Measurements from ENCODE around the gene ABLIM2. TPM values are rescaled to one million over a fixed set of nuclear protein-coding genes. Genes with fewer than 3 reads are reported as not detected.
A peak's percentile ranks its signal among the peaks of the same experiment; 100 is the strongest.

ABLIM2 gene
- total RNA-seq, 5 donors from 2014 or later (not counting 1 experiment from before 2014, with no cell fraction given) = 2.6 to 7.0 (median 5.5) TPM

GRCh38 chr4:7976634-7977033 lies 182.0 kb downstream of the ABLIM2 start:
- Histone ChIP-seq H3K4me1 (ENCODE audit: control insufficient read depth in 1 of 2, extremely low read depth in 1 of 2, insufficient read depth in 2 of 2, low read length in 2 of 2) (peaks cover 0 to 27% of the 10 kb centered on the region in 2 experiments), H3K27ac (ENCODE audit: low read length) (no peak overlapping the region), H3K27me3 (replicated peaks in 1 of 2; ENCODE audit: control insufficient read depth in 2 of 2, extremely low read depth in 1 of 2, insufficient read depth in 2 of 2, low read length in 1 of 2) (no peaks in the 10 kb centered on the region), H3K9me3 (no peaks in the 10 kb centered on the region), H3K4me3 (ENCODE audit: control insufficient read depth in 1 of 2, extremely low read depth in 1 of 2, low read length in 1 of 2) (no peak overlapping the region), H3K36me3 (ENCODE audit: control insufficient read depth in 2 of 2, extremely low read depth in 1 of 2, insufficient read depth in 1 of 2, low read length in 1 of 2) (no peaks in the 10 kb centered on the region)
- ChIA-PET POLR2A (no interaction called here), CTCF (no interaction called here)
- DNase-seq (no peak), ATAC-seq (replicated peaks in 1 of 4) (no peak)
- H3K27me3 Mint-ChIP-seq = no peaks in the 10 kb centered on the region
- H3K27ac Mint-ChIP-seq = peak overlapping the region in 1 of 2 donors; percentile 17
- H3K4me3 Mint-ChIP-seq = no peak overlapping the region
- WGBS (ENCODE audit: insufficient coverage) = 99% methylated on average over 4 of the region's 5 CpGs
- no peaks in the 10 kb centered on the region for H3K36me3 Mint-ChIP-seq
- no peaks in the 10 kb centered on the region for H3K9me3 Mint-ChIP-seq
- H3K4me1 Mint-ChIP-seq = peaks cover 8 to 26% (median 10%) of the 10 kb centered on the region in 3 donors

- POLR2A ChIA-PET = no interaction called here
- no peak for ATAC-seq (replicated peaks in 1 of 4)
These were observed 182.6 kb downstream of the ABLIM2 start for GRCh38 chr4:7976025-7976424.

GRCh38 chr4:7974425-7974824 lies 184.2 kb downstream of the ABLIM2 start:
- DNase-seq (no peak), ATAC-seq (replicated peaks in 1 of 4) (no peak)
- WGBS (ENCODE audit: insufficient coverage) = 100% methylated on average over 1 of the region's 1 CpG
- peaks cover 27 to 46% (median 29%) of the 10 kb centered on the region in 3 donors for H3K4me1 Mint-ChIP-seq
- Histone ChIP-seq H3K4me1 (ENCODE audit: control insufficient read depth in 1 of 2, extremely low read depth in 1 of 2, insufficient read depth in 2 of 2, low read length in 2 of 2) (peaks cover 3 to 47% of the 10 kb centered on the region in 2 experiments), H3K4me3 (ENCODE audit: control insufficient read depth in 1 of 2, extremely low read depth in 1 of 2, low read length in 1 of 2) (no peak overlapping the region), H3K27ac (ENCODE audit: low read length) (no peak overlapping the region), H3K27me3 (replicated peaks in 1 of 2; ENCODE audit: control insufficient read depth in 2 of 2, extremely low read depth in 1 of 2, insufficient read depth in 2 of 2, low read length in 1 of 2) (no peaks in the 10 kb centered on the region), H3K9me3 (no peaks in the 10 kb centered on the region), H3K36me3 (ENCODE audit: control insufficient read depth in 2 of 2, extremely low read depth in 1 of 2, insufficient read depth in 1 of 2, low read length in 1 of 2) (no peaks in the 10 kb centered on the region)
- CTCF ChIA-PET = no interaction called here
- H3K9me3 Mint-ChIP-seq = no peaks in the 10 kb centered on the region
- H3K36me3 Mint-ChIP-seq = no peaks in the 10 kb centered on the region
- POLR2A ChIA-PET = no interaction called here
- H3K27me3 Mint-ChIP-seq = no peaks in the 10 kb centered on the region
- peak overlapping the region in 1 of 2 donors; percentile 34 for H3K27ac Mint-ChIP-seq
- H3K4me3 Mint-ChIP-seq = no peak overlapping the region

More at GRCh38 chr4:7976025-7976424, 182.6 kb downstream of the ABLIM2 start:
- no peak overlapping the region for H3K4me3 ChIP-seq (ENCODE audit: control insufficient read depth in 1 of 2, extremely low read depth in 1 of 2, low read length in 1 of 2)
- DNase-seq = no peak
- H3K27me3 Mint-ChIP-seq = no peaks in the 10 kb centered on the region
- H3K27ac ChIP-seq (ENCODE audit: low read length) = no peak overlapping the region
- no peaks in the 10 kb centered on the region for H3K36me3 Mint-ChIP-seq
- H3K4me1 ChIP-seq (ENCODE audit: control insufficient read depth in 1 of 2, extremely low read depth in 1 of 2, insufficient read depth in 2 of 2, low read length in 2 of 2) = peaks cover 3 to 31% of the 10 kb centered on the region in 2 experiments
- 95% methylated on average over 7 of the region's 7 CpGs for WGBS (ENCODE audit: insufficient coverage)
- H3K9me3 Mint-ChIP-seq = no peaks in the 10 kb centered on the region
- no peaks in the 10 kb centered on the region for H3K36me3 ChIP-seq (ENCODE audit: control insufficient read depth in 2 of 2, extremely low read depth in 1 of 2, insufficient read depth in 1 of 2, low read length in 1 of 2)
- H3K27me3 ChIP-seq (replicated peaks in 1 of 2; ENCODE audit: control insufficient read depth in 2 of 2, extremely low read depth in 1 of 2, insufficient read depth in 2 of 2, low read length in 1 of 2) = no peaks in the 10 kb centered on the region
- H3K27ac Mint-ChIP-seq = no peak overlapping the region
- H3K4me1 Mint-ChIP-seq = peaks cover 11 to 32% (median 13%) of the 10 kb centered on the region in 3 donors
- no peak overlapping the region for H3K4me3 Mint-ChIP-seq
- CTCF ChIA-PET = no interaction called here
- H3K9me3 ChIP-seq = no peaks in the 10 kb centered on the region

GRCh38 chr4:7973545-7973981 lies 185.1 kb downstream of the ABLIM2 start:
- Histone ChIP-seq H3K4me1 (ENCODE audit: control insufficient read depth in 1 of 2, extremely low read depth in 1 of 2, insufficient read depth in 2 of 2, low read length in 2 of 2) (peaks cover 3 to 56% of the 10 kb centered on the region in 2 experiments), H3K27me3 (replicated peaks in 1 of 2; ENCODE audit: control insufficient read depth in 2 of 2, extremely low read depth in 1 of 2, insufficient read depth in 2 of 2, low read length in 1 of 2) (no peaks in the 10 kb centered on the region), H3K9me3 (no peaks in the 10 kb centered on the region), H3K36me3 (ENCODE audit: control insufficient read depth in 2 of 2, extremely low read depth in 1 of 2, insufficient read depth in 1 of 2, low read length in 1 of 2) (no peaks in the 10 kb centered on the region), H3K4me3 (ENCODE audit: control insufficient read depth in 1 of 2, extremely low read depth in 1 of 2, low read length in 1 of 2) (no peak overlapping the region), H3K27ac (ENCODE audit: low read length) (peak overlapping the region; percentile 82)
- Mint-ChIP-seq H3K4me1 (peaks cover 31 to 51% (median 34%) of the 10 kb centered on the region in 3 donors), H3K27ac (peak overlapping the region; percentile 80 to 83), H3K36me3 (no peaks in the 10 kb centered on the region), H3K4me3 (no peak overlapping the region), H3K9me3 (no peaks in the 10 kb centered on the region), H3K27me3 (no peaks in the 10 kb centered on the region)
- DNase-seq (peak in 1 of 35 experiments; percentile 25), ATAC-seq (replicated peaks in 1 of 4) (no peak)
- ChIA-PET POLR2A (interaction anchor here in 1 of 2 donors (0.6 kb wide), 1 partner anchor 142 kb away, joined by 5 read pairs; no protein-coding TSS in a partner anchor), CTCF (no interaction called here)
- 70% methylated on average over 8 of the region's 10 CpGs for WGBS (ENCODE audit: insufficient coverage)

- Histone ChIP-seq H3K36me3 (ENCODE audit: control insufficient read depth in 2 of 2, extremely low read depth in 1 of 2, insufficient read depth in 1 of 2, low read length in 1 of 2) (no peaks in the 10 kb centered on the region), H3K27me3 (replicated peaks in 1 of 2; ENCODE audit: control insufficient read depth in 2 of 2, extremely low read depth in 1 of 2, insufficient read depth in 2 of 2, low read length in 1 of 2) (no peaks in the 10 kb centered on the region), H3K9me3 (no peaks in the 10 kb centered on the region), H3K4me3 (ENCODE audit: control insufficient read depth in 1 of 2, extremely low read depth in 1 of 2, low read length in 1 of 2) (peak overlapping the region in 1 of 2 donors; percentile 63), H3K27ac (ENCODE audit: low read length) (peak overlapping the region; percentile 82), H3K4me1 (ENCODE audit: control insufficient read depth in 1 of 2, extremely low read depth in 1 of 2, insufficient read depth in 2 of 2, low read length in 2 of 2) (peaks cover 3 to 70% of the 10 kb centered on the region in 2 experiments)
- ATAC-seq (replicated peaks in 1 of 4) = no peak
- Mint-ChIP-seq H3K4me1 (peaks cover 31 to 61% (median 40%) of the 10 kb centered on the region in 3 donors), H3K27me3 (no peaks in the 10 kb centered on the region), H3K36me3 (no peaks in the 10 kb centered on the region), H3K27ac (peak overlapping the region; percentile 98), H3K9me3 (no peaks in the 10 kb centered on the region), H3K4me3 (peak overlapping the region; percentile 13 to 89 (median 86))
- 78% methylated on average over 13 of the region's 13 CpGs for WGBS (ENCODE audit: insufficient coverage)
- ChIA-PET CTCF (no interaction called here), POLR2A (no interaction called here)
- no peak for DNase-seq
These were observed 186.6 kb downstream of the ABLIM2 start for GRCh38 chr4:7971881-7972500.

GRCh38 chr4:7971159-7971631 lies 187.4 kb downstream of the ABLIM2 start:
- H3K4me3 Mint-ChIP-seq = peak overlapping the region; percentile 84 to 89 (median 86)
- WGBS (ENCODE audit: insufficient coverage) = 50% methylated on average over 2 of the region's 2 CpGs
- H3K36me3 ChIP-seq (ENCODE audit: control insufficient read depth in 2 of 2, extremely low read depth in 1 of 2, insufficient read depth in 1 of 2, low read length in 1 of 2) = no peaks in the 10 kb centered on the region
- no peaks in the 10 kb centered on the region for H3K27me3 Mint-ChIP-seq
- H3K4me1 ChIP-seq (ENCODE audit: control insufficient read depth in 1 of 2, extremely low read depth in 1 of 2, insufficient read depth in 2 of 2, low read length in 2 of 2) = peaks cover 3 to 76% of the 10 kb centered on the region in 2 experiments
- H3K4me3 ChIP-seq (ENCODE audit: control insufficient read depth in 1 of 2, extremely low read depth in 1 of 2, low read length in 1 of 2) = peak overlapping the region; percentile 36 to 63
- ChIA-PET POLR2A (no interaction called here), CTCF (no interaction called here)
- DNase-seq (no peak), ATAC-seq (replicated peaks in 1 of 4) (no peak)
- peaks cover 31 to 63% (median 40%) of the 10 kb centered on the region in 3 donors for H3K4me1 Mint-ChIP-seq
- H3K27ac Mint-ChIP-seq = peak overlapping the region; percentile 98
- H3K36me3 Mint-ChIP-seq = no peaks in the 10 kb centered on the region
- no peaks in the 10 kb centered on the region for H3K9me3 ChIP-seq
- H3K27ac ChIP-seq (ENCODE audit: low read length) = peak overlapping the region; percentile 82
- H3K9me3 Mint-ChIP-seq = no peaks in the 10 kb centered on the region
- no peaks in the 10 kb centered on the region for H3K27me3 ChIP-seq (replicated peaks in 1 of 2; ENCODE audit: control insufficient read depth in 2 of 2, extremely low read depth in 1 of 2, insufficient read depth in 2 of 2, low read length in 1 of 2)
